Lung (tissue), 12 donors: ENCODE data around the gene HAS3. TPM values are rescaled to one million over a fixed set of nuclear protein-coding genes. Genes with fewer than 3 reads are reported as not detected.

ENCODE experiments used
- ATAC-seq: fragments of 200-7000 bp; cut with Tn5 transposase; one replicate; pipeline ENCODE4 v1.9.1; 2020; ENCODE audit warnings: moderate number of reproducible peaks; ENCODE audit not compliant: insufficient read depth, low FRiP score
- DNase-seq, 3 donors: peaks; one replicate each; pipeline ENCODE4 v3.0.0-alpha.2; 2013 to 2017
- H3K27ac ChIP-seq, 2 donors: one replicate each; pipeline ENCODE4 v1.5.1; 2013; ENCODE audit warnings: mild to moderate bottlenecking in 2 of 2, moderate library complexity in 2 of 2, control low read depth in 1 of 2, inconsistent platforms in 1 of 2, low read depth in 1 of 2, low read length in 1 of 2
- H3K27me3 ChIP-seq, 3 donors: one replicate each; pipeline ENCODE4 v1.5.1; 2013; ENCODE audit warnings: low read length in 2 of 3; ENCODE audit not compliant: control insufficient read depth in 3 of 3, insufficient read depth in 3 of 3
- H3K36me3 ChIP-seq, 4 donors: one replicate each; pipeline ENCODE4 v1.5.1; 2013; ENCODE audit warnings: low read length in 4 of 4, mild to moderate bottlenecking in 1 of 4, moderate library complexity in 1 of 4; ENCODE audit not compliant: control insufficient read depth in 4 of 4, insufficient read depth in 4 of 4
- H3K4me1 ChIP-seq, 5 donors: one replicate each; pipeline ENCODE4 v1.5.1; 2013; ENCODE audit warnings: low read length in 5 of 5, mild to moderate bottlenecking in 2 of 5, moderate library complexity in 1 of 5; ENCODE audit not compliant: control insufficient read depth in 5 of 5, insufficient read depth in 5 of 5
- H3K4me3 ChIP-seq: one replicate; pipeline ENCODE4 v1.5.1; 2013; ENCODE audit warnings: mild to moderate bottlenecking, control low read depth, moderate library complexity
- H3K9ac ChIP-seq, 2 donors: one replicate each; pipeline ENCODE4 v1.5.1; 2013; ENCODE audit warnings: low read length in 2 of 2, control low read depth in 1 of 2; ENCODE audit not compliant: insufficient read depth in 1 of 2
- H3K9me3 ChIP-seq, 4 donors: one replicate each; pipeline ENCODE4 v1.5.1; 2013; ENCODE audit warnings: low read length in 3 of 4, mild to moderate bottlenecking in 1 of 4, moderate library complexity in 1 of 4; ENCODE audit not compliant: control insufficient read depth in 4 of 4, insufficient read depth in 3 of 4
- WGBS, 2 donors: extraction: QIAGEN DNeasy Blood & Tissue Kit; methylation state at CpG; one replicate each; pipeline ENCODE4 v1.1.7; 2013; 5-methylcytosine and 5-hydroxymethylcytosine counted together
- polyA plus RNA-seq, 2 donors: library from polyadenylated mRNA; stranded (reverse); fragments of 200-250 nt; gene quantifications; one replicate each; pipeline ENCODE4 v1.2.1, GENCODE V29; 2013
- total RNA-seq, 2 donors: library from RNA; depleted of rRNA in 1 of 2; stranded (reverse); fragments of >200 nt in 1 of 2; gene quantifications; one replicate each; pipeline ENCODE4 v1.2.1, GENCODE V29; 2014 to 2021
- TF ChIP-seq, protein P1 (sequence below): IDR thresholded peaks from 2 replicates; pipeline ENCODE4 v1.5.1; 2012; ENCODE audit warnings: mild to moderate bottlenecking; ENCODE audit errors: control extremely low read depth, extremely low read depth
- donor health status: control.
- donor health status: control.
- donor health status: Bipolar disorder and iron deficiency.
- donor health status: healthy.
- donor health status: DM: yes; HTN: yes; CAD: no.

Gene HAS3
- total and polyA plus RNA-seq, 4 donors = 5.1 to 37.5 (median 19.0) TPM

DNA sequence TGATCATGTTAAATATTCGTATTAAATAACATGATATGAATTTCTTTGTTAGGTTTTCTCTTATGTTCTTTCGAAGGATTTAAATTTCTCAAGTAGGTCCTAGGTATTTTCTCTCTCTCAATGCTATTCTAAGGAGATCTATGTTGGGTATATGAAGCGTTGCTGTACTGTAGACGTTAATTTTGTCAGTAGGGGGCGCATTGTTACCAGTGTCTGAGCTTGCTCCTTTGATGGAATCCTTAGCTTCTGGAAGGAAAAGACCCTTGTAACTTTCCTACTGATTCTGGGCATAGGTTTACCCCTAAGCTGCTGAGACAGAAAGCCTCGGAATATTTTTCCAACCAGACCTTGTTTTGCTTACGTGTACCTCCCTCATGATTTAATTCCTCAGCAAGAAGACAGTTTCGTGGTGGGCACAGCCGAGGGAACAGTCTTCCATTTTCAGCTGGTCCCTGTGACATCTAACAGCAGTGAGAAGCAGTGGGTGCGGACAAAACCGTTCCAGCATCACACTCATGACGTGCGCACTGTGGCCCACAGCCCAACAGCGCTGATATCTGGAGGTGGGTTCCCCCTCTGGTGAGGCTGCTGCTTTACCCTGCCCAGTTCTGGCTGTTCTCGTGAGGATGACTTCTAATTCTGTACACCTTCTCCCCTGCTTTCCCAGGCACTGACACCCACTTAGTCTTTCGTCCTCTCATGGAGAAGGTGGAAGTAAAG, 44.9 kb downstream of the HAS3 start:
- H3K36me3 ChIP-seq = peaks cover 8 to 33% (median 27%) of the 10 kb centered on the region in 4 donors
- 61 to 68% methylated on average over 16 of the region's 16 CpGs for WGBS, 2 donors
- no peak overlapping the region for H3K27ac ChIP-seq
- no peaks in the 10 kb centered on the region for H3K9me3 ChIP-seq
- ATAC-seq = no peak
- no peak overlapping the region for H3K4me3 ChIP-seq
- H3K9ac ChIP-seq = no peak overlapping the region
- H3K4me1 ChIP-seq = peaks cover 0 to 2% (median 0%) of the 10 kb centered on the region in 5 donors
- no peaks in the 10 kb centered on the region for H3K27me3 ChIP-seq
- TF ChIP-seq, protein P1, sequence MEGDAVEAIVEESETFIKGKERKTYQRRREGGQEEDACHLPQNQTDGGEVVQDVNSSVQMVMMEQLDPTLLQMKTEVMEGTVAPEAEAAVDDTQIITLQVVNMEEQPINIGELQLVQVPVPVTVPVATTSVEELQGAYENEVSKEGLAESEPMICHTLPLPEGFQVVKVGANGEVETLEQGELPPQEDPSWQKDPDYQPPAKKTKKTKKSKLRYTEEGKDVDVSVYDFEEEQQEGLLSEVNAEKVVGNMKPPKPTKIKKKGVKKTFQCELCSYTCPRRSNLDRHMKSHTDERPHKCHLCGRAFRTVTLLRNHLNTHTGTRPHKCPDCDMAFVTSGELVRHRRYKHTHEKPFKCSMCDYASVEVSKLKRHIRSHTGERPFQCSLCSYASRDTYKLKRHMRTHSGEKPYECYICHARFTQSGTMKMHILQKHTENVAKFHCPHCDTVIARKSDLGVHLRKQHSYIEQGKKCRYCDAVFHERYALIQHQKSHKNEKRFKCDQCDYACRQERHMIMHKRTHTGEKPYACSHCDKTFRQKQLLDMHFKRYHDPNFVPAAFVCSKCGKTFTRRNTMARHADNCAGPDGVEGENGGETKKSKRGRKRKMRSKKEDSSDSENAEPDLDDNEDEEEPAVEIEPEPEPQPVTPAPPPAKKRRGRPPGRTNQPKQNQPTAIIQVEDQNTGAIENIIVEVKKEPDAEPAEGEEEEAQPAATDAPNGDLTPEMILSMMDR = peak; percentile 87
- DNase-seq = peak; percentile 65 to 92 (median 90)

DNA sequence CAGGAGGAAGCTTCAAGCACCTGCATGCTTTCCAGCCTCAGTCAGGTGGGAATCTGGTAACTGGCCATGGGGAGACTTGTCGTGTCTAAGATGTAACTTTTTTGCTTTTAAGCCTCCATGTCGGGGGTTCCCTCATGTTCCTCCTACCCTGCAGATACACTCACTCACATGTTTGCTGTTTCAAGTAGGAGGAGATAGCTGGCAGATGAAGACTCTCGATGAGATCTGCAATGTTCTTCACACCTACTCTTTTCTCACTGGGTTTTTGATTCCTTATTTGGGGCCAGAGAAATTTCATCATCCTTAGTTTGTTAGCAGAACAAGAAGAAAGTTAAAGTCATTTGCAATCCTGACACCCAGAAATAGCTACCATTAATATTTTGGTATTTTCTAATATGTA, 51.7 kb downstream of the HAS3 start:
- H3K4me3 ChIP-seq = no peak overlapping the region
- H3K9me3 ChIP-seq = no peaks in the 10 kb centered on the region
- no peak for ATAC-seq
- H3K4me1 ChIP-seq = no peaks in the 10 kb centered on the region
- no peak overlapping the region for H3K9ac ChIP-seq
- TF ChIP-seq, protein P1 = no peak
- H3K27ac ChIP-seq = no peak overlapping the region
- no peaks in the 10 kb centered on the region for H3K27me3 ChIP-seq
- no peak for DNase-seq
- WGBS, 2 donors = 83 to 91% methylated on average over 3 of the region's 3 CpGs
- H3K36me3 ChIP-seq = peaks cover 19 to 52% (median 38%) of the 10 kb centered on the region in 4 donors

DNA sequence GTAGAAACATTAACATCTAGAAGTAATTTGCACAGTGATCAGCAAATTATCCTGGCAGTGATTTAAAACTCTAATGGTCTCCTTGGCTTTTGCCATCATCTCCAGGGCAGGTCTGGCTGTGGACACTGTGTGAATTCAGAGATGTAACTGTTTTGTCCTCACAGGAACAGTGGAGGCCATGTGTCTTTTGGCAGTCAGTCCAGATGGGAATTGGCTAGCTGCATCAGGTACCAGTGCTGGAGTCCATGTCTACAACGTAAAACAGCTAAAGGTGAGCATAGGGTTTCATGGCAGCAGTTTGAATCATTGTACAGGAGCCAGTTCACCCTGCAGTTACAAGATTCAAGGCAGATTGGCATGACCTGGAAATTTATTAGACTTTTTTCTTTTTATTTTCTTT, 54.7 kb downstream of the HAS3 start:
- no peak overlapping the region for H3K9ac ChIP-seq
- no peaks in the 10 kb centered on the region for H3K9me3 ChIP-seq
- TF ChIP-seq, protein P1 = no peak
- ATAC-seq (no peak), DNase-seq (no peak)
- H3K4me1 ChIP-seq = no peaks in the 10 kb centered on the region
- 97 to 98% methylated on average over 1 of the region's 1 CpG for WGBS, 2 donors
- no peak overlapping the region for H3K27ac ChIP-seq
- no peaks in the 10 kb centered on the region for H3K27me3 ChIP-seq
- no peak overlapping the region for H3K4me3 ChIP-seq
- peaks cover 15 to 54% (median 33%) of the 10 kb centered on the region in 4 donors for H3K36me3 ChIP-seq
